H9 (cell line): Measurements from ENCODE around the gene LPGAT1. TPM values are rescaled to one million over a fixed set of nuclear protein-coding genes. Genes with fewer than 3 reads are reported as not detected.

Experiments used
- DNase-seq: peaks from one replicate; pipeline ENCODE4 v3.0.0-alpha.2; 2017
- H2AFZ ChIP-seq: one replicate; pipeline ENCODE4 v1.6.1; 2013; ENCODE audit warnings: mild to moderate bottlenecking, low read length, control low read depth, moderate library complexity
- H2AK5ac ChIP-seq: 2 replicates; pipeline ENCODE4 v1.6.1; 2013; ENCODE audit warnings: low read length, control low read depth, mixed read lengths; ENCODE audit not compliant: insufficient read length
- H2BK120ac ChIP-seq: one replicate; pipeline ENCODE4 v1.6.1; 2013; ENCODE audit warnings: low read depth, mild to moderate bottlenecking, low read length, control low read depth, inconsistent platforms; ENCODE audit not compliant: poor library complexity, severe bottlenecking
- H2BK12ac ChIP-seq: 2 replicates; pipeline ENCODE4 v1.6.1; 2013; ENCODE audit warnings: low read length, control low read depth, mixed read lengths, low read depth; ENCODE audit not compliant: insufficient read length
- H2BK15ac ChIP-seq: 2 replicates; pipeline ENCODE4 v1.6.1; 2013; ENCODE audit warnings: low read depth, low read length, control low read depth
- H2BK20ac ChIP-seq: one replicate; pipeline ENCODE4 v1.6.1; 2013; ENCODE audit warnings: low read depth, mild to moderate bottlenecking, low read length, control low read depth, inconsistent platforms; ENCODE audit not compliant: poor library complexity, severe bottlenecking
- H2BK5ac ChIP-seq: 2 replicates; pipeline ENCODE4 v1.6.1; 2013; ENCODE audit warnings: low read length, control low read depth, mixed read lengths; ENCODE audit not compliant: insufficient read length
- H3K14ac ChIP-seq: 2 replicates; pipeline ENCODE4 v1.6.1; 2013; ENCODE audit warnings: low read length, control low read depth; ENCODE audit not compliant: insufficient read depth
- H3K18ac ChIP-seq: 2 replicates; pipeline ENCODE4 v1.6.1; 2013; ENCODE audit warnings: low read depth, mild to moderate bottlenecking, mixed read lengths, low read length, control low read depth; ENCODE audit not compliant: insufficient read length
- H3K23ac ChIP-seq: 2 replicates; pipeline ENCODE4 v1.6.1; 2013; ENCODE audit warnings: low read length, control low read depth, mixed read lengths, low read depth; ENCODE audit not compliant: insufficient read length
- H3K23me2 ChIP-seq: 2 replicates; pipeline ENCODE4 v1.6.1; 2013; ENCODE audit warnings: low read depth, mild to moderate bottlenecking, mixed read lengths, low read length, control low read depth; ENCODE audit not compliant: insufficient read length, poor library complexity, severe bottlenecking
- H3K27ac ChIP-seq: 2 replicates; pipeline ENCODE4 v1.5.1; 2013; ENCODE audit warnings: low read length, control low read depth, mixed read lengths, low read depth; ENCODE audit not compliant: insufficient read length
- H3K27me3 ChIP-seq: 2 replicates; pipeline ENCODE4 v1.6.1; 2013; ENCODE audit warnings: low read length, control low read depth, inconsistent platforms; ENCODE audit not compliant: insufficient read depth
- H3K4ac ChIP-seq: 2 replicates; pipeline ENCODE4 v1.6.1; 2013; ENCODE audit warnings: low read depth, mild to moderate bottlenecking, control low read depth, inconsistent platforms, low read length, moderate library complexity
- H3K4me1 ChIP-seq: 2 replicates; pipeline ENCODE4 v1.6.1; 2013; ENCODE audit warnings: low read length, control low read depth, inconsistent platforms; ENCODE audit not compliant: insufficient read depth
- H3K4me2 ChIP-seq: 2 replicates; pipeline ENCODE4 v1.6.1; 2013; ENCODE audit warnings: low read length, control low read depth, mixed read lengths; ENCODE audit not compliant: insufficient read length, insufficient read depth
- H3K56ac ChIP-seq: 2 replicates; pipeline ENCODE4 v1.6.1; 2013; ENCODE audit warnings: low read depth, mild to moderate bottlenecking, mixed read lengths, low read length, control low read depth; ENCODE audit not compliant: insufficient read length
- H3K79me1 ChIP-seq: 2 replicates; pipeline ENCODE4 v1.6.1; 2013; ENCODE audit warnings: low read depth, mild to moderate bottlenecking, moderate library complexity, low read length, control low read depth, inconsistent platforms; ENCODE audit not compliant: insufficient read depth, poor library complexity, severe bottlenecking
- H3K79me2 ChIP-seq: 2 replicates; pipeline ENCODE4 v1.6.1; 2013; ENCODE audit warnings: low read length, control low read depth, inconsistent platforms; ENCODE audit not compliant: insufficient read depth
- H3K9ac ChIP-seq: 2 replicates; pipeline ENCODE4 v1.6.1; 2013; ENCODE audit warnings: low read length, control low read depth, mixed read lengths; ENCODE audit not compliant: insufficient read length; ENCODE audit errors: extremely low read depth
- H3K9me3 ChIP-seq: one replicate; pipeline ENCODE4 v1.6.1; 2013; ENCODE audit warnings: low read depth, low read length, inconsistent platforms; ENCODE audit not compliant: control insufficient read depth
- H3T11ph ChIP-seq: one replicate; pipeline ENCODE4 v1.6.1; 2013; ENCODE audit warnings: mild to moderate bottlenecking, low read length, control low read depth, inconsistent platforms
- H4K20me1 ChIP-seq: one replicate; pipeline ENCODE4 v1.6.1; 2013; ENCODE audit not compliant: control insufficient read depth, insufficient read length, insufficient read depth
- H4K5ac ChIP-seq: 2 replicates; pipeline ENCODE4 v1.6.1; 2013; ENCODE audit warnings: low read depth, mild to moderate bottlenecking, mixed read lengths, low read length, control low read depth; ENCODE audit not compliant: insufficient read length
- H4K8ac ChIP-seq: replicated peaks from 2 replicates; pipeline ENCODE4 v1.6.1; 2013; ENCODE audit warnings: low read length, control low read depth, mixed read lengths, low read depth; ENCODE audit not compliant: insufficient read length
- H4K91ac ChIP-seq: 2 replicates; pipeline ENCODE4 v1.6.1; 2013; ENCODE audit warnings: low read depth, mild to moderate bottlenecking, moderate library complexity, mixed read lengths, low read length, control low read depth; ENCODE audit not compliant: insufficient read length
- H3K27ac Mint-ChIP-seq, 3 experiments: 2 replicates in 2 of 3; 3 replicates in 1 of 3; pipeline ENCODE4 v1.8.0; 2020 to 2021; ENCODE audit warnings: mixed read lengths in 3 of 3, mild to moderate bottlenecking in 1 of 3, moderate library complexity in 1 of 3
- H3K27me3 Mint-ChIP-seq: 2 replicates; pipeline ENCODE4 v1.8.0; 2021; ENCODE audit warnings: low read depth, mild to moderate bottlenecking, moderate library complexity, mixed read lengths
- H3K36me3 Mint-ChIP-seq, 3 experiments: 2 replicates in 2 of 3; 3 replicates in 1 of 3; pipeline ENCODE4 v1.8.0; 2020 to 2021; ENCODE audit warnings: low read depth in 3 of 3, mixed read lengths in 3 of 3; ENCODE audit not compliant: insufficient read depth in 1 of 3
- H3K4me1 Mint-ChIP-seq, 2 experiments: 2 replicates each; pipeline ENCODE4 v1.8.0; 2020; ENCODE audit warnings: mixed read lengths in 2 of 2
- H3K4me3 Mint-ChIP-seq, 2 experiments: 2 replicates in 1 of 2; 3 replicates in 1 of 2; pipeline ENCODE4 v1.8.0; 2020 to 2021; ENCODE audit warnings: mild to moderate bottlenecking in 2 of 2, mixed read lengths in 2 of 2, moderate library complexity in 1 of 2
- H3K9me3 Mint-ChIP-seq, 2 experiments: 2 replicates in 1 of 2; 3 replicates in 1 of 2; pipeline ENCODE4 v1.8.0; 2020; ENCODE audit warnings: mild to moderate bottlenecking in 2 of 2, mixed read lengths in 2 of 2, moderate library complexity in 1 of 2
- WGBS: extraction: QIAGEN DNeasy Blood & Tissue Kit; methylation state at CpG from one replicate; pipeline ENCODE4 v1.1.7; 2013; ENCODE audit warnings: missing lambda C conversion rate, low lambda C conversion rate, mixed read lengths; ENCODE audit not compliant: insufficient read length; ENCODE audit errors: extremely low coverage; 5-methylcytosine and 5-hydroxymethylcytosine counted together
- total RNA-seq: library from RNA; stranded (reverse); gene quantifications from 2 replicates; pipeline ENCODE4 v1.2.1, GENCODE V29; 2021
- TF ChIP-seq, protein P1 (sequence below): fragments of 200-600 bp; sonication (generic); conservative IDR thresholded peaks from 3 replicates; pipeline ENCODE4 v1.8.0; 2021; ENCODE audit warnings: antibody characterized with exemption, mild to moderate bottlenecking

The LPGAT1 gene
- total RNA-seq, 1 experiment from 2014 or later = 12.2 TPM

DNA sequence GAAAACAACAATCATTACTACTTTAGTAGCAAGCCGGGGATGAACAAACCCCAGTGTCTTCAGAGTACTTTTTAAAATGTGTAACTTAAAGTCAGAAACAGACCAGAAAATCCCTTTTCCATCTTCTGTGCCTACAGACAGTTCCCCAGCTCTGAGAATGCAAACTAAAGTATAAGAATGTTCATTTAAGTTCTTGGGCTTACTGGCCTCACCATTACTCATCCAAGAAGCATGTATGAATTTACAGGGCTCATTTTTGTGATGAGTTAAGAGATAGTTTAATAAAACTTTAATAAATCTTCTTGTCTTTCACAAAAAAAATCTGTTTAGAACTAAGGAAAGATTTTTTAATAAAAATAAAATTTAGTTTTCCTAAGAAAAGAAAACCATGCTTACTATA lies 4.6 kb downstream of the LPGAT1 start:
- no peak overlapping the region for H3K27ac Mint-ChIP-seq

More for the DNA sequence above, 4.6 kb downstream of the LPGAT1 start:
- WGBS = no CpG with 5 or more reads among the region's 1 CpG
- H2BK120ac ChIP-seq = no peak overlapping the region
- H3K27me3 ChIP-seq = no peaks in the 10 kb centered on the region; the same call in 1 of the 2 replicates
- Mint-ChIP-seq H3K27me3 (peaks cover 11% of the 10 kb centered on the region), H3K4me1 (peaks cover 9 to 10% of the 10 kb centered on the region in 2 experiments), H3K36me3 (no peaks in the 10 kb centered on the region; a peak in 1 of 7 replicates), H3K9me3 (no peaks in the 10 kb centered on the region; a peak in 1 of 5 replicates), H3K4me3 (no peak overlapping the region)
- no peak for DNase-seq
- no peak overlapping the region for H2BK12ac ChIP-seq
- H4K5ac ChIP-seq = no peak overlapping the region
- no peak overlapping the region for H3K27ac ChIP-seq
- no peak overlapping the region for H2BK20ac ChIP-seq
- H3K4ac ChIP-seq = no peak overlapping the region
- H3K79me2 ChIP-seq = no peaks in the 10 kb centered on the region
- H3K4me2 ChIP-seq = no peak overlapping the region
- H3K18ac ChIP-seq = no peak overlapping the region
- no peak overlapping the region for H2BK15ac ChIP-seq
- H2AFZ ChIP-seq = no peak overlapping the region
- no peak overlapping the region for H4K8ac ChIP-seq
- no peak overlapping the region for H3K14ac ChIP-seq
- H3K79me1 ChIP-seq = no peaks in the 10 kb centered on the region
- no peak overlapping the region for H2BK5ac ChIP-seq
- peaks cover 10% of the 10 kb centered on the region for H3K23me2 ChIP-seq
- no peak overlapping the region for H2AK5ac ChIP-seq
- no peak overlapping the region for H3K23ac ChIP-seq
- no peaks in the 10 kb centered on the region for H4K20me1 ChIP-seq
- no peak overlapping the region for H4K91ac ChIP-seq
- H3T11ph ChIP-seq = no peak overlapping the region
- no peaks in the 10 kb centered on the region for H3K4me1 ChIP-seq
- H3K56ac ChIP-seq = no peak overlapping the region
- no peaks in the 10 kb centered on the region for H3K9me3 ChIP-seq
- no peak overlapping the region for H3K9ac ChIP-seq
- TF ChIP-seq, protein P1, sequence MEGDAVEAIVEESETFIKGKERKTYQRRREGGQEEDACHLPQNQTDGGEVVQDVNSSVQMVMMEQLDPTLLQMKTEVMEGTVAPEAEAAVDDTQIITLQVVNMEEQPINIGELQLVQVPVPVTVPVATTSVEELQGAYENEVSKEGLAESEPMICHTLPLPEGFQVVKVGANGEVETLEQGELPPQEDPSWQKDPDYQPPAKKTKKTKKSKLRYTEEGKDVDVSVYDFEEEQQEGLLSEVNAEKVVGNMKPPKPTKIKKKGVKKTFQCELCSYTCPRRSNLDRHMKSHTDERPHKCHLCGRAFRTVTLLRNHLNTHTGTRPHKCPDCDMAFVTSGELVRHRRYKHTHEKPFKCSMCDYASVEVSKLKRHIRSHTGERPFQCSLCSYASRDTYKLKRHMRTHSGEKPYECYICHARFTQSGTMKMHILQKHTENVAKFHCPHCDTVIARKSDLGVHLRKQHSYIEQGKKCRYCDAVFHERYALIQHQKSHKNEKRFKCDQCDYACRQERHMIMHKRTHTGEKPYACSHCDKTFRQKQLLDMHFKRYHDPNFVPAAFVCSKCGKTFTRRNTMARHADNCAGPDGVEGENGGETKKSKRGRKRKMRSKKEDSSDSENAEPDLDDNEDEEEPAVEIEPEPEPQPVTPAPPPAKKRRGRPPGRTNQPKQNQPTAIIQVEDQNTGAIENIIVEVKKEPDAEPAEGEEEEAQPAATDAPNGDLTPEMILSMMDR = no peak
